ENCODE measurements around the gene USP12.

DNA sequence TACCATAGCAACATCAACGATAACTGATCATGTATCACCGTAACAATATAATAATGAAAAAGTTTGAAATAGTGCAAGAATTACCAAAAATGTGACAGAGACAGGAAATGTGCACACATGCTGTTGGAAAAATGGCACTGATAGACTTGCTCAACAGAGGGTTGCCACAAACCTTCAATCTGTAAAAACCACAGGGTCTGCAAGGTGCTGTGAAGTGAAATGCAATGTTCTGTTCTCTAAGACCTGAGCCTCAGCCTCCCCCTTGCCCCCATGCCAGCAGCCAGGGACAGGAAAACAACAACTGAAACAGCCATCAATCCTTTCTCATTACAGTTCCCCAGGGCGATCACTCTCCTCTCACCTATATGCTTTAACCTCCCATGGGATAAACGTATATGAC, 88.4 kb downstream of the USP12 start:
- TF ChIP-seq EZH2phosphoT487 (IDR thresholded peaks at IDR 0.05; ENCODE audit: low read depth), result no peak
- TF ChIP-seq, protein P1, sequence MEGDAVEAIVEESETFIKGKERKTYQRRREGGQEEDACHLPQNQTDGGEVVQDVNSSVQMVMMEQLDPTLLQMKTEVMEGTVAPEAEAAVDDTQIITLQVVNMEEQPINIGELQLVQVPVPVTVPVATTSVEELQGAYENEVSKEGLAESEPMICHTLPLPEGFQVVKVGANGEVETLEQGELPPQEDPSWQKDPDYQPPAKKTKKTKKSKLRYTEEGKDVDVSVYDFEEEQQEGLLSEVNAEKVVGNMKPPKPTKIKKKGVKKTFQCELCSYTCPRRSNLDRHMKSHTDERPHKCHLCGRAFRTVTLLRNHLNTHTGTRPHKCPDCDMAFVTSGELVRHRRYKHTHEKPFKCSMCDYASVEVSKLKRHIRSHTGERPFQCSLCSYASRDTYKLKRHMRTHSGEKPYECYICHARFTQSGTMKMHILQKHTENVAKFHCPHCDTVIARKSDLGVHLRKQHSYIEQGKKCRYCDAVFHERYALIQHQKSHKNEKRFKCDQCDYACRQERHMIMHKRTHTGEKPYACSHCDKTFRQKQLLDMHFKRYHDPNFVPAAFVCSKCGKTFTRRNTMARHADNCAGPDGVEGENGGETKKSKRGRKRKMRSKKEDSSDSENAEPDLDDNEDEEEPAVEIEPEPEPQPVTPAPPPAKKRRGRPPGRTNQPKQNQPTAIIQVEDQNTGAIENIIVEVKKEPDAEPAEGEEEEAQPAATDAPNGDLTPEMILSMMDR (IDR thresholded peaks at IDR 0.05; ENCODE audit: low read depth, low read length), result no peak

Measured in OCI-LY3 (cell line).